Adrenal gland (tissue), 12 donors: Measurements from ENCODE around the gene LRBA. TPM values are rescaled to one million over a fixed set of nuclear protein-coding genes. Genes with fewer than 3 reads are reported as not detected.

Experiments
- DNase-seq, 7 donors: peaks; one replicate each; pipeline ENCODE4 v3.0.0-alpha.2; 2019 to 2020
- H3K27ac ChIP-seq, 5 donors: fragments of 200-600 bp; sonication (generic) in 4 of 5; 1 replicate in 3 of 5; 2 replicates in 2 of 5; pipeline versions ENCODE4 v1.5.1 to v1.8.0; 2016 to 2020; ENCODE audit warnings: mild to moderate bottlenecking in 1 of 5
- H3K27me3 ChIP-seq: fragments of 200-600 bp; 2 replicates; pipeline ENCODE4 v1.8.0; 2021
- H3K36me3 ChIP-seq, 2 donors: fragments of 200-600 bp; replicated peaks in 1 of 2; 1 replicate in 1 of 2; 2 replicates in 1 of 2; pipeline versions ENCODE4 v1.5.1 to v1.8.0; 2018 to 2022
- H3K4me1 ChIP-seq, 2 donors: fragments of 200-600 bp; replicated peaks in 1 of 2; 1 replicate in 1 of 2; 2 replicates in 1 of 2; pipeline versions ENCODE4 v1.5.1 to v1.8.0; 2018 to 2021
- H3K4me3 ChIP-seq, 4 donors: fragments of 200-600 bp; sonication (generic) in 3 of 4; one replicate each; pipeline ENCODE4 v1.5.1; 2016 to 2018
- H3K9me3 ChIP-seq, 3 donors: fragments of 200-600 bp; sonication (generic) in 1 of 3; replicated peaks in 1 of 3; 1 replicate in 2 of 3; 2 replicates in 1 of 3; pipeline versions ENCODE4 v1.5.1 to v1.8.0; 2016 to 2021
- POLR2A ChIP-seq, 2 donors: fragments of 450-650 bp; IDR thresholded peaks; one replicate each; pipeline ENCODE4 v1.6.1; 2017; ENCODE audit warnings: antibody characterized with exemption in 2 of 2, mild to moderate bottlenecking in 2 of 2, moderate library complexity in 1 of 2
- WGBS, 4 donors: extraction: QIAGEN DNeasy Blood & Tissue Kit in 2 of 4; methylation state at CpG; one replicate each; pipeline versions ENCODE4 v1.1.5 to v1.1.7; 2013 to 2017; 5-methylcytosine and 5-hydroxymethylcytosine counted together
- intact Hi-C, 2 donors: fragments of 100-400 bp; cut with DNase I; formaldehyde crosslinking; loops; one replicate each; pipeline versions ENCODE4 v1.14.1 to v1.15.0; 2022 to 2023
- polyA plus RNA-seq, 3 donors: library from polyadenylated mRNA; stranded (reverse); fragments of 200-250 nt in 2 of 3; fragments of 350-450 nt in 1 of 3; fragmentation: Illumina TruSeq in 1 of 3; extraction: RNeasy Lipid Tissue Mini Kit (QIAGEN cat#74804) in 1 of 3; gene quantifications; one replicate each; pipeline ENCODE4 v1.2.3, GENCODE V29; 2013 to 2014
- total RNA-seq, 9 donors: library from RNA; depleted of rRNA in 4 of 9; stranded (reverse); fragments of >200 nt in 4 of 9; fragments of 120-200 nt in 1 of 9; fragmentation: NEBNext Ultra II Directional in 1 of 9; extraction: Animal tissue kit (Norgen Biotek cat#: 25700) in 1 of 9; gene quantifications; one replicate each; pipeline versions ENCODE4 v1.1.0 to v1.2.4, GENCODE V29; 2013 to 2023
- TF ChIP-seq, protein P1 (sequence below), 6 experiments: fragments of 450-650 bp in 4 of 6; fragments of 200-600 bp in 2 of 6; sonication (generic) in 1 of 6; IDR thresholded peaks; 1 replicate in 5 of 6; 2 replicates in 1 of 6; pipeline versions ENCODE4 v1.5.1 to v1.8.0; 2016 to 2021; ENCODE audit warnings: antibody characterized with exemption in 6 of 6, mild to moderate bottlenecking in 2 of 6, moderate library complexity in 1 of 6
- donor health status: healthy with polysubstance abuse.
- donor health status: Bipolar disorder and iron deficiency.
- donor health status: DM: yes; HTN: yes; CAD: no.
- donor health status: DM: no; HTN: no; CAD: no.
- donor health status: DM: no; HTN: no; CAD: no.
- donor health status: DM: yes; HTN: yes; CAD: no.

LRBA gene
- total and polyA plus RNA-seq, 12 donors, result 9.6 to 106 (median 40.6) TPM

DNA sequence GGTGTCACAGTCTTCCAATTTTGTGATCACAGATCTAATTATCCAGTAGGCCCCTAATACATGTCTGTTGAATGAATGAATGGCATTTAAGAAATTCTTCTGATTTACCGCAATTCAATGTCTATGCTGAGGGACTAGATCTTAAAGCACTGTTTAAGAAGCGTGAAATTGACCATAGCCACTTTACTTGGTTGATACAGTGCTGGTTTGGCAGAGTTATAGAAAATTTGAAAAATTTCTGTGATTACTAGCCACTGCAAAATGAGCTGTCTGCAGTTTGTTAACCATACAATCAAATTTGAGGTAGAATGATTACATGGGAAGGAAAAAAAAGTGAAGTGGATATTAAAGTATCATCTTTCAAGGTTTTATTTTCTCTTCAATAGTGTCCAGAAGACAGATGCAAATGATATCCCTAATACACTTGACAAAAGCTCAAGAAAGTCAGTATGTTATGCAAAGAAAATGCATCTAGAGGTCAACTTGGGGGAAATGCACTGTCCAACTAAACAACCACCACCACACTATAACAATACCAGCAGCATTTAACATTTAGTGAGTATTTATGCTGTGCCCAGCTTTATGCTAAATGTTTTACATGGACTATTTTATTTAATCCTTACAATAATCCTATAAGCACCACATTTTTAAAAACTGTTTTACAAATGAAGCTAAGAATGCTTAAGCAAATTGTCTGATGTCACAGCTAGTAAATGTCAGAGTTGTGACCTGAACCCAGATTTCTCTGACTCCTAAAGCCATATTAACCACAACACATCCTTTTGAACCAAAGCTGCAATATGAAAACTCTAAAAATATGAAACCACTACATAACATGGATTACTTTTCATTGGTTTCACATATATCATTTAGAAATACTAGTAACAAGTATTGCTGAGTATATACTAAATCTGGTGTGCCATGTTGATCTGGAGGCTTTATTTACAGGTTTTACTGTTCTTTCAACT is 651.1 kb downstream of the LRBA start:
- intact Hi-C loops, result no loop called here
- H3K9me3 ChIP-seq, result no peaks in the 10 kb centered on the region
- H3K27me3 ChIP-seq, result no peaks in the 10 kb centered on the region
- no peak overlapping the region for H3K27ac ChIP-seq
- no peaks in the 10 kb centered on the region for H3K36me3 ChIP-seq
- TF ChIP-seq, protein P1, sequence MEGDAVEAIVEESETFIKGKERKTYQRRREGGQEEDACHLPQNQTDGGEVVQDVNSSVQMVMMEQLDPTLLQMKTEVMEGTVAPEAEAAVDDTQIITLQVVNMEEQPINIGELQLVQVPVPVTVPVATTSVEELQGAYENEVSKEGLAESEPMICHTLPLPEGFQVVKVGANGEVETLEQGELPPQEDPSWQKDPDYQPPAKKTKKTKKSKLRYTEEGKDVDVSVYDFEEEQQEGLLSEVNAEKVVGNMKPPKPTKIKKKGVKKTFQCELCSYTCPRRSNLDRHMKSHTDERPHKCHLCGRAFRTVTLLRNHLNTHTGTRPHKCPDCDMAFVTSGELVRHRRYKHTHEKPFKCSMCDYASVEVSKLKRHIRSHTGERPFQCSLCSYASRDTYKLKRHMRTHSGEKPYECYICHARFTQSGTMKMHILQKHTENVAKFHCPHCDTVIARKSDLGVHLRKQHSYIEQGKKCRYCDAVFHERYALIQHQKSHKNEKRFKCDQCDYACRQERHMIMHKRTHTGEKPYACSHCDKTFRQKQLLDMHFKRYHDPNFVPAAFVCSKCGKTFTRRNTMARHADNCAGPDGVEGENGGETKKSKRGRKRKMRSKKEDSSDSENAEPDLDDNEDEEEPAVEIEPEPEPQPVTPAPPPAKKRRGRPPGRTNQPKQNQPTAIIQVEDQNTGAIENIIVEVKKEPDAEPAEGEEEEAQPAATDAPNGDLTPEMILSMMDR (IDR thresholded peaks at IDR 0.05), result no peak
- TF ChIP-seq POLR2A (IDR thresholded peaks at IDR 0.05), result no peak
- H3K4me1 ChIP-seq, result peaks cover 0 to 3% of the 10 kb centered on the region in 2 donors
- DNase-seq, result no peak
- no peak overlapping the region for H3K4me3 ChIP-seq
- 50 to 63% (median 50%) methylated on average over 2 of the region's 2 CpGs for WGBS, 4 donors

DNA sequence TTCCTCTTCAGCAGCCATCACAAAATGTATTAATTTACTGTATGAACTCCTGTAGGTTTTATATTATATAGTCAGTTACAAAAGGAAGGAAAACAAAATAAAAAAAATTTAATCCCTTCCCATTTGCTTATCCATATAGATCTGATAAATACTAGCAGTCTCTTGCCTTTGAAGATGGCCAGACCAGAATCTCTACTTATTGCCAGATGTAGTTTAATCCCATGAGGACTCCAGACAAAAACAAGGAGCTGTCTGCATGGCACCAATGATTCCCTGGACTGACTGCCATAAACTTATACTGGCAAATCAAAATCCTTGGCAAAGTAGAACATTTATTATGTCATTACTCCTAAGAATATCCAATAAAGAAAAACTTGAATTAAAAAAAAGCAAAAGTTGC is 656.4 kb downstream of the LRBA start:
- DNase-seq, result no peak
- no peak for TF ChIP-seq POLR2A (IDR thresholded peaks at IDR 0.05)
- TF ChIP-seq, protein P1 (IDR thresholded peaks at IDR 0.05), result no peak
- H3K4me1 ChIP-seq, result no peaks in the 10 kb centered on the region
- no peaks in the 10 kb centered on the region for H3K9me3 ChIP-seq
- no peaks in the 10 kb centered on the region for H3K36me3 ChIP-seq
- no peak overlapping the region for H3K4me3 ChIP-seq
- H3K27ac ChIP-seq, result no peak overlapping the region
- no peaks in the 10 kb centered on the region for H3K27me3 ChIP-seq
- intact Hi-C loops, result no loop called here

DNA sequence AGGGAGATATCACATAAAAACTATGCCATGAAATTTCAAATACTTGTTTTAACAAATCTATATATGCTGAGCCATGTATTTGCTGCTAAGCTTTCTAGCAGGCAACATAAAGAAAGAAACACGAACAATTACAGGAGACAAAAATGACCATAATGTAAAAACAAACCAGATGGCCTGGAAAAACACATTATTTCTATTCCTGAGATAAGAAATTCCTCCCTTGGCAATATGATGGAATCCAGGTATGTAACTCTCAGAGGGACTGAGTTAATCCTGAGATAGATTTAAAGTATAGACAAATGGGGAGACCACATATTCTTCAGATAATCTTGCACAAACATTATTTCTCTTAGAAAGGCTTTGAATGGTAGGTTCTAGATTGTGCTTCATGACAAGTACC is 657.3 kb downstream of the LRBA start:
- WGBS, 4 donors, result 89 to 93% (median 90%) methylated on average over 1 of the region's 1 CpG
- no peaks in the 10 kb centered on the region for H3K27me3 ChIP-seq
- H3K4me1 ChIP-seq, result no peaks in the 10 kb centered on the region
- no peak overlapping the region for H3K4me3 ChIP-seq
- TF ChIP-seq POLR2A (IDR thresholded peaks at IDR 0.05), result no peak
- TF ChIP-seq, protein P1 (IDR thresholded peaks at IDR 0.05), result no peak
- no peaks in the 10 kb centered on the region for H3K9me3 ChIP-seq
- H3K36me3 ChIP-seq, result no peaks in the 10 kb centered on the region
- no peak for DNase-seq
- no peak overlapping the region for H3K27ac ChIP-seq
- intact Hi-C loops, result no loop called here

DNA sequence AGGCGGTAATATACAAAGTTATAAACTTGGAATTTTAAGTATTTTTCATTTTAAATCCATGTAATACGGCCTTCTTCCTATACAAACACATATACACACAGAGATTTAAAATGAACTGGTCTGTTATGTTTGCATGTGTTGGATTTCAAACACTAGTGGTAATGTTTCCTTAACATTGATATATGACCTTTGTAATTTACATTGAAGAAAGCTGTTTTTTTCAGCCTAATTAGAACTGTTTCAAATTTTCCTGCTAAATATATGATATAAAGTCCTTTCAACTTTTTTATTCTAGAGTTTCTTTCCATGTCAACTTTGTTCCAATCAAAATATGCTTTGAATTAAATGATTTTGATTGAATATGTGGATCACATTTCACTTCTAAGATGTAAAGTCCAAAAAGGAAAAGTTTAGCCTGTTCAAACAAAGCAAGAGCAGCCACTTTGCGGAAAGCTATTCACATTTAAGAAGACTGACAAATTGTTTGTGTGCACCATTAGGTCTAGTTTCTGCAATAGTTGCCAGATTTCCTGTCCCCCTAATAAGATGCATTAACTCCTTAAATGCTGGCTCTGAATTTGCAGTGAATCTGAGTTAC is 659.1 kb downstream of the LRBA start:
- no peaks in the 10 kb centered on the region for H3K27me3 ChIP-seq
- H3K27ac ChIP-seq, result no peak overlapping the region
- no peaks in the 10 kb centered on the region for H3K9me3 ChIP-seq
- DNase-seq, result no peak
- TF ChIP-seq, protein P1 (IDR thresholded peaks at IDR 0.05), result no peak
- no peak for TF ChIP-seq POLR2A (IDR thresholded peaks at IDR 0.05)
- intact Hi-C loops, result no loop called here
- H3K36me3 ChIP-seq, result no peaks in the 10 kb centered on the region
- 92 to 97% (median 95%) methylated on average over 3 of the region's 3 CpGs for WGBS, 4 donors
- H3K4me1 ChIP-seq, result no peaks in the 10 kb centered on the region
- H3K4me3 ChIP-seq, result no peak overlapping the region
